H9 (cell line): ENCODE results near the gene RNF213. TPM values are rescaled to one million over a fixed set of nuclear protein-coding genes. Genes with fewer than 3 reads are reported as not detected.
A peak's percentile ranks its signal among the peaks of the same experiment; 100 is the strongest.

Source experiments
- DNase-seq: peaks from one replicate; pipeline ENCODE4 v3.0.0-alpha.2; 2017
- H2AFZ ChIP-seq: one replicate; pipeline ENCODE4 v1.6.1; 2013; ENCODE audit warnings: mild to moderate bottlenecking, low read length, control low read depth, moderate library complexity
- H2AK5ac ChIP-seq: 2 replicates; pipeline ENCODE4 v1.6.1; 2013; ENCODE audit warnings: low read length, control low read depth, mixed read lengths; ENCODE audit not compliant: insufficient read length
- H2BK120ac ChIP-seq: one replicate; pipeline ENCODE4 v1.6.1; 2013; ENCODE audit warnings: low read depth, mild to moderate bottlenecking, low read length, control low read depth, inconsistent platforms; ENCODE audit not compliant: poor library complexity, severe bottlenecking
- H2BK12ac ChIP-seq: 2 replicates; pipeline ENCODE4 v1.6.1; 2013; ENCODE audit warnings: low read length, control low read depth, mixed read lengths, low read depth; ENCODE audit not compliant: insufficient read length
- H2BK15ac ChIP-seq: 2 replicates; pipeline ENCODE4 v1.6.1; 2013; ENCODE audit warnings: low read depth, low read length, control low read depth
- H2BK20ac ChIP-seq: one replicate; pipeline ENCODE4 v1.6.1; 2013; ENCODE audit warnings: low read depth, mild to moderate bottlenecking, low read length, control low read depth, inconsistent platforms; ENCODE audit not compliant: poor library complexity, severe bottlenecking
- H2BK5ac ChIP-seq: 2 replicates; pipeline ENCODE4 v1.6.1; 2013; ENCODE audit warnings: low read length, control low read depth, mixed read lengths; ENCODE audit not compliant: insufficient read length
- H3K14ac ChIP-seq: 2 replicates; pipeline ENCODE4 v1.6.1; 2013; ENCODE audit warnings: low read length, control low read depth; ENCODE audit not compliant: insufficient read depth
- H3K18ac ChIP-seq: 2 replicates; pipeline ENCODE4 v1.6.1; 2013; ENCODE audit warnings: low read depth, mild to moderate bottlenecking, mixed read lengths, low read length, control low read depth; ENCODE audit not compliant: insufficient read length
- H3K23ac ChIP-seq: 2 replicates; pipeline ENCODE4 v1.6.1; 2013; ENCODE audit warnings: low read length, control low read depth, mixed read lengths, low read depth; ENCODE audit not compliant: insufficient read length
- H3K23me2 ChIP-seq: 2 replicates; pipeline ENCODE4 v1.6.1; 2013; ENCODE audit warnings: low read depth, mild to moderate bottlenecking, mixed read lengths, low read length, control low read depth; ENCODE audit not compliant: insufficient read length, poor library complexity, severe bottlenecking
- H3K27ac ChIP-seq: 2 replicates; pipeline ENCODE4 v1.5.1; 2013; ENCODE audit warnings: low read length, control low read depth, mixed read lengths, low read depth; ENCODE audit not compliant: insufficient read length
- H3K27me3 ChIP-seq: 2 replicates; pipeline ENCODE4 v1.6.1; 2013; ENCODE audit warnings: low read length, control low read depth, inconsistent platforms; ENCODE audit not compliant: insufficient read depth
- H3K4ac ChIP-seq: 2 replicates; pipeline ENCODE4 v1.6.1; 2013; ENCODE audit warnings: low read depth, mild to moderate bottlenecking, control low read depth, inconsistent platforms, low read length, moderate library complexity
- H3K4me1 ChIP-seq: 2 replicates; pipeline ENCODE4 v1.6.1; 2013; ENCODE audit warnings: low read length, control low read depth, inconsistent platforms; ENCODE audit not compliant: insufficient read depth
- H3K4me2 ChIP-seq: 2 replicates; pipeline ENCODE4 v1.6.1; 2013; ENCODE audit warnings: low read length, control low read depth, mixed read lengths; ENCODE audit not compliant: insufficient read length, insufficient read depth
- H3K56ac ChIP-seq: 2 replicates; pipeline ENCODE4 v1.6.1; 2013; ENCODE audit warnings: low read depth, mild to moderate bottlenecking, mixed read lengths, low read length, control low read depth; ENCODE audit not compliant: insufficient read length
- H3K79me1 ChIP-seq: 2 replicates; pipeline ENCODE4 v1.6.1; 2013; ENCODE audit warnings: low read depth, mild to moderate bottlenecking, moderate library complexity, low read length, control low read depth, inconsistent platforms; ENCODE audit not compliant: insufficient read depth, poor library complexity, severe bottlenecking
- H3K79me2 ChIP-seq: 2 replicates; pipeline ENCODE4 v1.6.1; 2013; ENCODE audit warnings: low read length, control low read depth, inconsistent platforms; ENCODE audit not compliant: insufficient read depth
- H3K9ac ChIP-seq: 2 replicates; pipeline ENCODE4 v1.6.1; 2013; ENCODE audit warnings: low read length, control low read depth, mixed read lengths; ENCODE audit not compliant: insufficient read length; ENCODE audit errors: extremely low read depth
- H3K9me3 ChIP-seq: one replicate; pipeline ENCODE4 v1.6.1; 2013; ENCODE audit warnings: low read depth, low read length, inconsistent platforms; ENCODE audit not compliant: control insufficient read depth
- H3T11ph ChIP-seq: one replicate; pipeline ENCODE4 v1.6.1; 2013; ENCODE audit warnings: mild to moderate bottlenecking, low read length, control low read depth, inconsistent platforms
- H4K20me1 ChIP-seq: one replicate; pipeline ENCODE4 v1.6.1; 2013; ENCODE audit not compliant: control insufficient read depth, insufficient read length, insufficient read depth
- H4K5ac ChIP-seq: 2 replicates; pipeline ENCODE4 v1.6.1; 2013; ENCODE audit warnings: low read depth, mild to moderate bottlenecking, mixed read lengths, low read length, control low read depth; ENCODE audit not compliant: insufficient read length
- H4K8ac ChIP-seq: replicated peaks from 2 replicates; pipeline ENCODE4 v1.6.1; 2013; ENCODE audit warnings: low read length, control low read depth, mixed read lengths, low read depth; ENCODE audit not compliant: insufficient read length
- H4K91ac ChIP-seq: 2 replicates; pipeline ENCODE4 v1.6.1; 2013; ENCODE audit warnings: low read depth, mild to moderate bottlenecking, moderate library complexity, mixed read lengths, low read length, control low read depth; ENCODE audit not compliant: insufficient read length
- H3K27ac Mint-ChIP-seq, 3 experiments: 2 replicates in 2 of 3; 3 replicates in 1 of 3; pipeline ENCODE4 v1.8.0; 2020 to 2021; ENCODE audit warnings: mixed read lengths in 3 of 3, mild to moderate bottlenecking in 1 of 3, moderate library complexity in 1 of 3
- H3K27me3 Mint-ChIP-seq: 2 replicates; pipeline ENCODE4 v1.8.0; 2021; ENCODE audit warnings: low read depth, mild to moderate bottlenecking, moderate library complexity, mixed read lengths
- H3K36me3 Mint-ChIP-seq, 3 experiments: 2 replicates in 2 of 3; 3 replicates in 1 of 3; pipeline ENCODE4 v1.8.0; 2020 to 2021; ENCODE audit warnings: low read depth in 3 of 3, mixed read lengths in 3 of 3; ENCODE audit not compliant: insufficient read depth in 1 of 3
- H3K4me1 Mint-ChIP-seq, 2 experiments: 2 replicates each; pipeline ENCODE4 v1.8.0; 2020; ENCODE audit warnings: mixed read lengths in 2 of 2
- H3K4me3 Mint-ChIP-seq, 2 experiments: 2 replicates in 1 of 2; 3 replicates in 1 of 2; pipeline ENCODE4 v1.8.0; 2020 to 2021; ENCODE audit warnings: mild to moderate bottlenecking in 2 of 2, mixed read lengths in 2 of 2, moderate library complexity in 1 of 2
- H3K9me3 Mint-ChIP-seq, 2 experiments: 2 replicates in 1 of 2; 3 replicates in 1 of 2; pipeline ENCODE4 v1.8.0; 2020; ENCODE audit warnings: mild to moderate bottlenecking in 2 of 2, mixed read lengths in 2 of 2, moderate library complexity in 1 of 2
- WGBS: extraction: QIAGEN DNeasy Blood & Tissue Kit; methylation state at CpG from one replicate; pipeline ENCODE4 v1.1.7; 2013; ENCODE audit warnings: missing lambda C conversion rate, low lambda C conversion rate, mixed read lengths; ENCODE audit not compliant: insufficient read length; ENCODE audit errors: extremely low coverage; 5-methylcytosine and 5-hydroxymethylcytosine counted together
- total RNA-seq: library from RNA; stranded (reverse); gene quantifications from 2 replicates; pipeline ENCODE4 v1.2.1, GENCODE V29; 2021
- TF ChIP-seq, protein P1 (sequence below): fragments of 200-600 bp; sonication (generic); conservative IDR thresholded peaks from 3 replicates; pipeline ENCODE4 v1.8.0; 2021; ENCODE audit warnings: antibody characterized with exemption, mild to moderate bottlenecking

RNF213 gene
- total RNA-seq, 1 experiment from 2014 or later = 34.3 TPM

DNA sequence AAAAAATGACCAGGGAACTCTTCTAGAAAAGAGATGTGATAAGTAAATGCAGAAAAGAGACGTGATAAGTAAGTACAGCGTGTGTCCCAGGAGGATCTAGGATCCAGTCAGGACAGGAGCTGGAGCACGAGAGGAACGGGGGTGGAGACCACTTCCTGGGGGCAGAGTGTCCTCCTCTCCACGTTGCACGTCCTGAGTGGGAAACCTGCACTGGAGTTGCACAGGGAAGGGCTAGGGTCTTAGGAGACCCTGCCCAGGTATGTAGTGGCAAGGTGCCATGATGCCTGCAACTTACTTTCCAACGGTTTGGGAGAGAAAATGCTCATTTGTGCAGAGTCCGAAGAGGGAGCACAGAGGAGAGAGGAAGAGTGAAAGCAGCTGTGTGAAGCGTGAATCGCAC lies 55.8 kb downstream of the RNF213 start:
- no peak overlapping the region for H3K23ac ChIP-seq
- H3K18ac ChIP-seq = no peak overlapping the region

More for the DNA sequence above, 55.8 kb downstream of the RNF213 start:
- no peaks in the 10 kb centered on the region for H3K79me1 ChIP-seq
- Mint-ChIP-seq H3K27me3 (no peaks in the 10 kb centered on the region; the same call in 1 of the 2 replicates), H3K27ac (peak overlapping the region in 2 of 3 experiments; percentile 0 to 5; a peak in 2 of 7 replicates), H3K4me3 (no peak overlapping the region), H3K9me3 (peaks cover 4 to 7% of the 10 kb centered on the region in 2 experiments; a peak in 4 of 5 replicates), H3K4me1 (no peaks in the 10 kb centered on the region), H3K36me3 (peaks cover 50 to 69% (median 65%) of the 10 kb centered on the region in 3 experiments; a peak in 6 of 7 replicates)
- no peak overlapping the region for H3K56ac ChIP-seq
- no peaks in the 10 kb centered on the region for H3K79me2 ChIP-seq
- H3K4me2 ChIP-seq = no peak overlapping the region
- H2BK20ac ChIP-seq = no peak overlapping the region
- no CpG with 5 or more reads among the region's 10 CpGs for WGBS
- no peak overlapping the region for H3K27ac ChIP-seq
- H4K91ac ChIP-seq = no peak overlapping the region
- TF ChIP-seq, protein P1, sequence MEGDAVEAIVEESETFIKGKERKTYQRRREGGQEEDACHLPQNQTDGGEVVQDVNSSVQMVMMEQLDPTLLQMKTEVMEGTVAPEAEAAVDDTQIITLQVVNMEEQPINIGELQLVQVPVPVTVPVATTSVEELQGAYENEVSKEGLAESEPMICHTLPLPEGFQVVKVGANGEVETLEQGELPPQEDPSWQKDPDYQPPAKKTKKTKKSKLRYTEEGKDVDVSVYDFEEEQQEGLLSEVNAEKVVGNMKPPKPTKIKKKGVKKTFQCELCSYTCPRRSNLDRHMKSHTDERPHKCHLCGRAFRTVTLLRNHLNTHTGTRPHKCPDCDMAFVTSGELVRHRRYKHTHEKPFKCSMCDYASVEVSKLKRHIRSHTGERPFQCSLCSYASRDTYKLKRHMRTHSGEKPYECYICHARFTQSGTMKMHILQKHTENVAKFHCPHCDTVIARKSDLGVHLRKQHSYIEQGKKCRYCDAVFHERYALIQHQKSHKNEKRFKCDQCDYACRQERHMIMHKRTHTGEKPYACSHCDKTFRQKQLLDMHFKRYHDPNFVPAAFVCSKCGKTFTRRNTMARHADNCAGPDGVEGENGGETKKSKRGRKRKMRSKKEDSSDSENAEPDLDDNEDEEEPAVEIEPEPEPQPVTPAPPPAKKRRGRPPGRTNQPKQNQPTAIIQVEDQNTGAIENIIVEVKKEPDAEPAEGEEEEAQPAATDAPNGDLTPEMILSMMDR = no peak
- H2BK120ac ChIP-seq = no peak overlapping the region
- H2AFZ ChIP-seq = no peak overlapping the region
- no peaks in the 10 kb centered on the region for H3K27me3 ChIP-seq
- DNase-seq = no peak
- H3K4me1 ChIP-seq = no peaks in the 10 kb centered on the region
- no peak overlapping the region for H3K9ac ChIP-seq
- H3K23me2 ChIP-seq = peaks cover 4% of the 10 kb centered on the region
- no peak overlapping the region for H4K8ac ChIP-seq
- peaks cover 3% of the 10 kb centered on the region for H4K20me1 ChIP-seq
- H3T11ph ChIP-seq = no peak overlapping the region
- no peak overlapping the region for H4K5ac ChIP-seq
- no peak overlapping the region for H2BK15ac ChIP-seq
- no peaks in the 10 kb centered on the region for H3K9me3 ChIP-seq
- H3K14ac ChIP-seq = no peak overlapping the region
- H2AK5ac ChIP-seq = no peak overlapping the region
- no peak overlapping the region for H3K4ac ChIP-seq
- H2BK5ac ChIP-seq = no peak overlapping the region
- no peak overlapping the region for H2BK12ac ChIP-seq
